OCI-LY1 (cell line): Measurements from ENCODE around the gene LSAMP.

ENCODE experiments used
- CTCF ChIP-seq: fragments of 200-600 bp; sonication (generic), shearing (Covaris generic); IDR thresholded peaks from 2 replicates; pipeline ENCODE4 v1.5.1; 2017; ENCODE audit warnings: mild to moderate bottlenecking, antibody characterized with exemption, low read length, moderate library complexity, mixed read lengths
- EZH2 ChIP-seq: fragments of 200-600 bp; sonication (generic), shearing (Covaris generic); IDR thresholded peaks from 2 replicates; pipeline ENCODE4 v1.8.0; 2017; ENCODE audit warnings: borderline replicate concordance, mixed run types, mild to moderate bottlenecking, antibody characterized with exemption, low read length, moderate library complexity, mixed read lengths

DNA sequence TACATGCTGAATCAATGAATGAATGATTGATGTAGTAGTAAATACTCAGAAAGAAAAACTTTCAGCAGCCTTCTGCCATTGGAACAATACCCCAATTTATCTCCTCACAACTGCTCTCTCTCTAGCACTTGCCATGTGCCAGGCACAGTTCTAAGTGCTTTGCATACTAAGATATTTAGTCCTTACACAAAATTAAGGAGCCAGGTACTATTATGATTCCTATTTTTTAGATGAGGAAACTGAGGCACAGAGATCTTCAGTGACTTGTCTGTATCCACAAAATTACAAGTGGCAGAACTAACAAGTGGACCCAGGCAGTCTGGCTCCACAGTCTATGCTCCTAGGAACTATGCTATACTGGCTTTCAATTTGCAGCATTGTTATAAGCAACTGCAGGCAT is 279.2 kb downstream of the LSAMP start:
- TF ChIP-seq CTCF (no peak), EZH2 (no peak)
